GM19452 (cell line): ENCODE measurements around the gene OLIG2.

Source experiments
- ATAC-seq: cut with Tn5 transposase; IDR thresholded peaks from one replicate; pipeline ENCODE4 v1.9.1; 2021; ENCODE audit not compliant: unreplicated experiment

The OLIG2 gene

GRCh38 chr21:33025489-33026442, at the start of gene OLIG2:
TSS of gene OLIG2 (plus strand) at chr21:33025935. CDS start at chr21:33026863, 928 bp downstream.
- ATAC-seq: no peak

GRCh38 chr21:32976791-32977190, 48.9 kb upstream of the OLIG2 start:
- ATAC-seq: no peak

- ATAC-seq: no peak
Measured at GRCh38 chr21:32977216-32977615, 48.5 kb upstream of the OLIG2 start.

- no peak for ATAC-seq
Measured at GRCh38 chr21:32978331-32979270, 47.1 kb upstream of the OLIG2 start.

- ATAC-seq: no peak
Measured at GRCh38 chr21:32979598-32980268, 46.0 kb upstream of the OLIG2 start.

- no peak for ATAC-seq
Measured at GRCh38 chr21:32981096-32981495, 44.6 kb upstream of the OLIG2 start.

- ATAC-seq: no peak
Measured at GRCh38 chr21:32990666-32991065, 35.1 kb upstream of the OLIG2 start.

- no peak for ATAC-seq
Measured at GRCh38 chr21:32991361-32991760, 34.4 kb upstream of the OLIG2 start.

- ATAC-seq: no peak
Measured at GRCh38 chr21:32993894-32994293, 31.8 kb upstream of the OLIG2 start.

- ATAC-seq: no peak
Measured at GRCh38 chr21:32994305-32994704, 31.4 kb upstream of the OLIG2 start.

- no peak for ATAC-seq
Measured at GRCh38 chr21:33007747-33008146, 18.0 kb upstream of the OLIG2 start.

- ATAC-seq: no peak
Measured at GRCh38 chr21:33008333-33009051, 17.2 kb upstream of the OLIG2 start.

GRCh38 chr21:33010931-33011330, 14.8 kb upstream of the OLIG2 start:
- no peak for ATAC-seq

- ATAC-seq: no peak
Measured at GRCh38 chr21:33011462-33011861, 14.3 kb upstream of the OLIG2 start.

- no peak for ATAC-seq
Measured at GRCh38 chr21:33013626-33014025, 12.1 kb upstream of the OLIG2 start.

- no peak for ATAC-seq
Measured at GRCh38 chr21:33014331-33014730, 11.4 kb upstream of the OLIG2 start.

- ATAC-seq: no peak
Measured at GRCh38 chr21:33015096-33015495, 10.6 kb upstream of the OLIG2 start.

- ATAC-seq: no peak
Measured at GRCh38 chr21:33015756-33016155, 10.0 kb upstream of the OLIG2 start.

- no peak for ATAC-seq
Measured at GRCh38 chr21:33018707-33019465, 6.8 kb upstream of the OLIG2 start.

- no peak for ATAC-seq
Measured at GRCh38 chr21:33019516-33019884, 6.2 kb upstream of the OLIG2 start.
